Measurements from ENCODE around the gene SLC5A4. TPM values are rescaled to one million over a fixed set of nuclear protein-coding genes. Genes with fewer than 3 reads are reported as not detected.
A peak's percentile ranks its signal among the peaks of the same experiment; 100 is the strongest.
"Not testable (repeated sequence)": the region's sequence is repeated elsewhere in the genome, so short reads cannot be mapped to it uniquely, and the experiment has no call there.

SLC5A4 gene
- 1.4 TPM for polyA plus RNA-seq (ENCODE audit: insufficient read length)
- long read RNA-seq, donor 1: 0 reads
- long read RNA-seq, donor 2: 0 reads
- long read RNA-seq, donor 3: 0 reads
- long read RNA-seq, donor 4: 0 reads
- long read RNA-seq, donor 5: 0 reads
- long read RNA-seq, donor 6: 0 reads
- long read RNA-seq, donor 7: 0 reads
- long read RNA-seq, donor 8: 0 reads

DNA sequence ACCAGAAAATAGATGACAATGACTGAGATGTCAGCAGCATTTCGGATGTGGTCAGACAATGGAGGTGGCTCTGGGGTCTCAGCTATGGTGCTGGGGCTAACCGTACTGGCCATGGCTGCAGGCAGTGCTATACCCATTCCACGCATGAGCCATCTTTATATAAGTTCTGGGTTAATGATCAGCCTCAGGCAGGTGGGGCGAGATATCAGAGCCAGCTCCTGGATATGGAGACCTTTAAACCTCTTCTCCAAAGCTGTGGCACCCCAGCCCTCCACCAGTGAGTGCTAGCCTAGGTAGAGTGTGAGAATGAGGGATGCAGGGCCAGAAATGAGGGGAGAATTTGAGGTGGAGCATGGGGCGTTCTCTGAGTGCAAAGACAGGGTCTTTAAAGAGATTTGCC, at the start of gene SLC5A4:
Gene SLC5A4, minus strand, starts transcription at position 131 of the 400 bp plus-strand sequence. Its CDS starts 18 bp downstream, at position 113.
- no peak for DNase-seq

DNA sequence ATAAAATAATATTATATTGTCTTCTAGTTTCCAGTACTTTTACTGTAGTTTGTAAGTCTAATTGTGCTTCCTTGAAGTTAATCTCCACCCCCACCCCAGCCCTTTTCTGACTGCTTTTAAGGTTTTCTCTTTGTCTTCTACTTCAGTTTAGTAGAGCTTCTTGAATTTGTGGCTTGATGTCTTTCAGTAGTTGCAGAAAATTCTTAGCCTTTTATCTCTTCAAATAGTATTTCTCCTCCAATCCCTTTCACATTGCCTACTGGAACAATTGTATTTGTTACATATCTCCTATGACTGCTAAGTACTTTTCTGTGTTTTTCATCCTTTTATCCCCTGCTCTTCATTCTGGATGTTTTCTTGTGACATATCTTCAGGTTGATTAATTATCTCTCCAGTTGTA, 38.8 kb upstream of the SLC5A4 start:
- DNase-seq: not testable (repeated sequence)

DNA sequence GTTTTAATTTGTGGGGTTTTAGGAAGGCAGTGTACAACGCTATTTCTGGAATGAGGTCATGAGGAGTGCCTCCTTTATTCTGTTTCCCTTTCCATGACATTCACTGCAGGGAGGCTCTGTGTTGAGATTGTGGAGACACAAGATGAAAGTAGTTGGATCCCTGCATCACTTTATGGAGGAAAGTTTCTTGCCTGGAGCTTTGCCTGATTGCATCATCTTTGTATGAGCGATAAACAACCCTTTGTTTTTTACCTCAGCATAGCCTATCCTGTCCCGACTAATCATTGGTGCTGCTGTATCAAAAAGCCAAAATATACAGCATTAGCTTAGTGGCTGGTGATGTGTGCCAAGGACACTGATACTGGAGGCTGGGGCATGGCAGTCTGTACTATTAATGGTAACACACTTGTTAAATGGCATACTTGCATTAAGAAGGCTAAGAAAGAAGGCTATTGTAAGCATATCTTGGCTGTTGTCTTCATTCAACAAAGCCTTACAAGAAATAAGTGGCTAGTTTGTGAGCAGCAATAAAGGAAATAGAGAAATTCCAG, 31.2 kb upstream of the SLC5A4 start:
- no peak for DNase-seq

- no peak for DNase-seq
Observed at GRCh38 chr22:32281072-32281471, 25.9 kb upstream of the SLC5A4 start.

- not testable (repeated sequence) for DNase-seq
Observed at GRCh38 chr22:32275353-32275752, 20.2 kb upstream of the SLC5A4 start.

DNA sequence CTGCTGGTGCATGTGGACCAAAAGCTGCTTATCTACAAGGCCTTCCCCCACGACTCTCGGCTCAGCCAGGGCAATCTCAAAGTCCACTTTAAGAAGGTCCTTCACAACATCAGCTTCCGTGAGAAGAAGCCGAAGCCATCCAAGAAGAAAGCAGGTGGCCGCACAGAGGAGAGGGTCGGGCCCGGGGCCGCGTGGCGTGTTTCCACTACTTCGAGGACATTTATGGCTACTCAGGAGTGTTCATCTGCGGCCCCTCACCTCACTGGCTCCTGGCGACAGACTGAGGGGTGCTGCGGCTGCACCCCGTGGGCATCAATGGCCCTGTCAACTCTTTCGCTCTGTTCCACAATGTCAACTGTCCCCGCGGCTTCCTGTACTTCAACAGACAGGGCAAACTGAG, 16.2 kb upstream of the SLC5A4 start:
- no peak for DNase-seq

- no peak for DNase-seq
Observed at GRCh38 chr22:32270641-32271369, 15.7 kb upstream of the SLC5A4 start.

DNA sequence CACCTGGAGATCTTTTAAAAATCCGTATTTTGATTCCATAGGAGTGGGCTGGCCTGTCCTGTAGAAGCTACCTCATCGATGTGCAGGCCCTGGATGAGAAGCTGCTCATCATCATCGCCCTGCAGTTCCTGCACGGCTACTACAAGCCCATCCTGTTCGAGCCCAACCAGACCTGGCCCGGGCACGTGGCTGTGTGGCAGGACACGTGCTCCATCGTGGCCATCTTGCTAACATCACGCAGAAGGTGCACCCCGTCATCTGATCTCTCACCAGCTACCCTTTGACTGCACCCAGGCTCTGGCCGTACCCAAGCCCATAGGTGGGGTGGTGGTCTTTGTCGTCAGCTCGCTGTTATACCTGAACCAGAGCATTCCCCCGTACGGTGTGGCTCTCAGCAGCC, 14.2 kb upstream of the SLC5A4 start:
- DNase-seq: no peak

DNA sequence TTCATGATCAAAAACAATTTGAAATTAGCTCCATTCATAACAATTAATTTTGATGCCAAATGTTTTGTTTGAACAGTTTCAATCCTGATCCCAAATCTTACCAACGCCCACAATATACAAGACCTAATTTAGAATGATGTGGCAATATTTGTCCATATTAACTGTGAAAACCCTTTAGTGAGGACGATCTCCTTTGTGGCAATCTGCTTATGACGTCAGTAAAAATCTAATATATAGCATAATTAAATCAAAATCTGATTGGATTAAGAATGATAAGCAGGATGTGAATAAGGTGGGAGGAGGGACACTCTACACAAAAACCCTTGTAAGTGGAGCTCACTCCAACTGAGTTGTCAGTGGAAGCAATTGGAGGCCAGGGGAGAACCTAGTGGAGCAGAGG, 11.9 kb upstream of the SLC5A4 start:
- no peak for DNase-seq

DNA sequence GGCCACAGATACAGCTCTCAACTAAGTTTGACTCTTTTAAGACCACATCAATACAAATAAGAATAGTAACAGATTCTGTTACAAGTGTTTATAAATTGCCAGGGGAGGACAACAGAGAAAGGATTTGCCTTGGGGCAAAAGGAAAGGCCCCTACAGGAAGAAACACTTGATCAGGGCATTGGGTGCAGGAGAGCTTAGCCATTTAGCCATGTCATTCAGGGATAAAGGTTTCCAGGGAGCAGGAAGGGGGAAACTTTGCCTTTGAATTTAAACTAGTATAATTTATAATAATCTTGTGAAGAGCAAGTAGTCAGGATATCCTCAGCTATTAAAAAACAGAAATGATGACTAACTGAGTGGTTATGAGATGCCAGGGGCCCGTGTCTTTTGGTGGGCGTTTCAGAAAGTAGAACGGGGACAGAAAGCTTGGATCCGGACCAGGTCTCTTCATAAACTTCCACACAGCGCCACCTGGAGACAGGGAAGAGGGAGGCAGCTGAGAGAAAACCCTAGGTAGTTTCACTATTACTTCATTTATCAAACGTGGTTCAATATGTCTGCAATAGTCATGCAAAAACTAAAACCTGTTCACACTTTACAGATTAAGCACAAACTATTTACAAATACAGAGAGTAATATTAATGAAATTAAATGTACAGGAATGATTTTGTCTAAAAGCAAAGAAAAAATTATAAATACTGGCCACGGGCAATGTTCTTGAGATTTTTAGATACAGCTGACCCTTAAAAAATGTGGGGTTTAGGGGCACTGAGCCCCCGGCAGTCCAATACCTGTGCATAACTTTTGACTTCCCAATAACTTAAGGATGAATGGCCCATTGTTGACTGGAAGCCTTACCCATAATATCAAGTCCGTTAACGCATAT, 11.0 kb upstream of the SLC5A4 start:
- DNase-seq: peak; percentile 73

- not testable (repeated sequence) for DNase-seq
Observed at GRCh38 chr22:32263678-32264077, 8.5 kb upstream of the SLC5A4 start.

DNA sequence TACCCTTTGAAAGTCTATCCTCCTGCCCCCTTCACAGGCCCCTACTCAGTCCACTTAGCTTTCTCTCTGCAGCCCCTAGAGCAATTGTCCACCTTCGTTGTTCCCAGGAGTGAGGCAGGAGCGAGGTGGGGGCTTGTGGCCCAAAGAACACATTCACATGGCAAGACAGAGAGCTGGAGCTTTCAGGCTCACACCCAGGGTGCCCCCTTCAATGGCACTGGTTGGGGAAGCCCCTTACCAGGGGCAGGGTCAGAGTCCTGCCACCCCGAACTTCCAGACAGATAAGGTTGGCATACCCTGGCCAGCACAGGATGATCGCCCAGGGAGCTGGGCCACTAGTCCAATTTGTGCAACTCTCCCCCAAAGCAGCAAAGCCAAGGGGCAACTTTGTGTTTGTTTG, 6.2 kb upstream of the SLC5A4 start:
- DNase-seq: no peak

DNA sequence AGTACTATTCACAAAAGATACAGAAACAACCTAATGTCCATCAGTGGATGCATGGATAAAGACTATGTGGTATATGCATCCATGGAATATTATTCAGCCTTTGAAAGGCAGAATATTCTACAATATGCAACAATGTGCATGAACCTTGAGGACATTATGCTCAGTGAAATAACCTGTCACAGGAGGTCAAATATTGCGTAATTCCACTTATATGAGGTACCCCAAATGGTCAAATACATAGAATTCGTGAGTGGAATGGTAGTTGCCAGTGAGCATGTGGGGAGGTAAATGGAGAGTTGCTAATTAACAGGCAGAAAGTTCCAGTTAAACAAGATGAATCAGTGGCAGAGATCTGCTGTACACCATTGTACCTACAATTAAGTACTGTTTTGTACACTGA, 3.6 kb upstream of the SLC5A4 start:
- DNase-seq: no peak

DNA sequence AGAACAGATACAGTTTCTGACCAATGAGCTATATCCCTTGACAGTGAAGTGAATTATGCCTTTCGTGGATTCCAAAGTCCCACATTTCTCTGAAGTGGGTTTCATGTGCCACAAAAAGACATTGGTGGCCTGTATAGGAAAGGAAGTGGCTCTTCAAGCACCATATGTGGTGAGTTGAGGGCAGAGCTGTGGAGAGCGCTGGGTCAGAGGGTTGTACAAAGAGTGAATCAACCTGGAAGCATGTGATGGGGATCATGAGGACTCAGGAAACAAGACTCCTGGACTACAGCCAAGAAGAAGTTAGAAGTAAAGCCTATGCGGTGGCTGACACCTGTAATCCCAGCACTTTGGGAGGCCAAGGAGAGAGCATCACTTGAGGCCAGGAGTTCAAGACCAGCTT, 579 bp upstream of the SLC5A4 start:
- no peak for DNase-seq

DNA sequence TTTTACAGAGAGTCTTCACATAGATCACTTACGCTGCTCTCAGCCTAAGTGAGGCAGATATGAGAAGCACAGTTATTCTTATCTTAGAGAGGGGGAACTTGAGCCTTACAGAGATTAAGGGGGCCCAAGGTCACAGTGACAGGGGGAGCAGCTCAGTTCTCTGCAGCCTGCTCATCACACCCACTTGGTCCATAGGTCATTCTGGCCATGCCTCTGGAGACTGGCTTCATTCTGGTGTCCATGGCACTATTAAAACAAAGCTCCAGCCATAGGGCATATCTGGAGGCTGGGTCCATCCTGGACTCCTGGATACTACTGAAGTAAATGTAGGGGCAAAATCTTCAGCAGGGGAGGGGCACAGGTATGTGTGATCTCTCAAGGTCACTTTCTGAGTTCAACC, 5.9 kb downstream of the SLC5A4 start:
- no peak for DNase-seq

DNA sequence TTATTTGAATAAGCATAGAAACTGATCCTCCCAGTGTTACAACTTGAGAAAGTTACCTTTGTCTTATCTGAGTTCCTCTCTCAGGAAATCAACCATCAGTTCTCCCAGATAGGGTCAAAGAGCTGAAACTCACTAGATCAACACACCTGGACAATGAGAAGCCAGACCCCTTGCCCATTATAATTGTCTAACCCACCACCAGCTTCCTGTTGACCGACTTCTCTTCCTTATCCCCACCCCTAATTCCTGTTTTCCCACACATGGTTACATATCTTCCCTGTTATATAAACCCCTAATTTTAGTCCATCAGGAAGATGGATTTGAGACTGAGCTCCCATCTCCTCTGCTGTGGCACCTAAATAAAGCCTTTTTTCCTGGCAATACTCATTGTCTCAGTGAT, 6.9 kb downstream of the SLC5A4 start:
- no peak for DNase-seq

GRCh38 chr22:32246166-32246565, 9.0 kb downstream of the SLC5A4 start:
- no peak for DNase-seq

DNA sequence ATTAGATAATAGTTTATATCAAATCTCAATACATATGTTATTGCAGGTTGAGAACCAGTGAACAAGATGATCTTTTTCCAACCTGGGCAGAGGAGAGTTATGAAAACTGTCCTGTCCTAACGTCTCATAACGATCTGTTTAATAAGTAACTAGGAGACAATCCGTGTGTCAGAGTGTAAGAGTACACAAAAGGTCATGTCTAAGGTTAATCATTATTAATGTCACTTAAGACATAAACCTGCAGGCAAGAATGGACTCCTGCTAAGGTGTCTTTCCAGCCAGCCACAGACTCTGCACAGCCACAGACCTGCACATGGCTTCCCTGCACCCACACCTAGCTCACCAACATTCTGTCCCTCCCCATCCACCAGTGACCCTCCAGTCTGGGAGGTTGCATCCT, 10.1 kb downstream of the SLC5A4 start:
- no peak for DNase-seq

GRCh38 chr22:32244547-32244946, 10.6 kb downstream of the SLC5A4 start:
- no peak for DNase-seq

- no peak for DNase-seq
Observed at GRCh38 chr22:32240461-32240860, 14.7 kb downstream of the SLC5A4 start.

DNA sequence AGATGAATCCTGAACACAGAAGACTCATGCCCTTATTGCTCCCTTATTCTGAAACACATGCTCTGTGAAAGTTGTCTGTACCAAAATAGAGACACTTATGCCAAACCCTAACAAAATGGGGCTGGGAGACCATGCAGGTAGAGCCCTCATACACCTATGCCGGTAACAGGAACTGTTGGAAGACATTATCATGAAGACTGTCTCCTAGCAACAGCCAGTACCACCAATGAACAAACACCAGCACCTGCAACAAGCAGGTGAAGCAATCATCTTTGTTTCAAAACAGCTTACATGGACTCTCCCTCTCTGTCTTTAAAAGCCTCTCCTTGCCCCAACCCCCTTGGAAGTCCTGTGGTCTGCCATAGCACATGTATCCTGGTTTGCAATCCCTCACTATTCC, 17.2 kb downstream of the SLC5A4 start:
- DNase-seq: no peak

DNA sequence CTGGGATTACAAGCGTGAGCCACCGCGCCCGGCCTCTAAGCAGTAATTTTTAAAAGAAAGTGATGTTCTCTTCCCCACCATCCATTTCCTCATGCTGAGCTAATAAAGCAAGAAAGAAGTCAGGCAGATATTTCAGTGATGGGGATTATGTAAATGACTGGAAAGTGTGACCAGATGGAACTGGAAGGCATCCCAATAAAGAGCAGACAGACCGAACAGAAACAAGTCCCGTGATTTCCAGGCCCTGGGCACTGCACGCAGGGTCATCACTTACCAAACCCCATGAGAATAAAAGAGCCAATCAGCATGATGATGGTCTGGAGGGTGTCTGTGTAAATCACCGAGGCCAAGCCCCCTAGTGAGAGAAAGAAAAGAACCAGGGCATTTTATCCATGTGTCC, 18.2 kb downstream of the SLC5A4 start:
- no peak for DNase-seq

DNA sequence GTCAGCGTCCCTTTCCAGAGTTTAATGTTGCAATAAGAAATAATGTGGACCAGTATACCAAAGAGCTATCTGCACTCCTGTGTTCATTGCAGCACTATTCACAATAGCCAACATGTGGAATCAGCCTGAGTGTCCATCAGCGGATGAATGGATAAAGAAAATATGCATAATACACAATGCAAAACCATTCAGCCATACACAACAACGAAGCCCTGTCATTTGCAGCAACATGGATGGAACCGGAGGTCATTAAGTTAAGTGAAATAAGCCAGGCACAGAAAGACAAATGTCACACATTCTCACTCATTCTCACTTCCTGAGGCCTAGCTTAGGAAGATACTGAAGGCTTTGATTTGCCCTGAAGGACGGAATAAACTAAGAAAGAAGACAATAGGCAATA, 22.1 kb downstream of the SLC5A4 start:
- DNase-seq: no peak
